ENCODE results near the gene PCDH18.

- TF ChIP-seq, protein P1, sequence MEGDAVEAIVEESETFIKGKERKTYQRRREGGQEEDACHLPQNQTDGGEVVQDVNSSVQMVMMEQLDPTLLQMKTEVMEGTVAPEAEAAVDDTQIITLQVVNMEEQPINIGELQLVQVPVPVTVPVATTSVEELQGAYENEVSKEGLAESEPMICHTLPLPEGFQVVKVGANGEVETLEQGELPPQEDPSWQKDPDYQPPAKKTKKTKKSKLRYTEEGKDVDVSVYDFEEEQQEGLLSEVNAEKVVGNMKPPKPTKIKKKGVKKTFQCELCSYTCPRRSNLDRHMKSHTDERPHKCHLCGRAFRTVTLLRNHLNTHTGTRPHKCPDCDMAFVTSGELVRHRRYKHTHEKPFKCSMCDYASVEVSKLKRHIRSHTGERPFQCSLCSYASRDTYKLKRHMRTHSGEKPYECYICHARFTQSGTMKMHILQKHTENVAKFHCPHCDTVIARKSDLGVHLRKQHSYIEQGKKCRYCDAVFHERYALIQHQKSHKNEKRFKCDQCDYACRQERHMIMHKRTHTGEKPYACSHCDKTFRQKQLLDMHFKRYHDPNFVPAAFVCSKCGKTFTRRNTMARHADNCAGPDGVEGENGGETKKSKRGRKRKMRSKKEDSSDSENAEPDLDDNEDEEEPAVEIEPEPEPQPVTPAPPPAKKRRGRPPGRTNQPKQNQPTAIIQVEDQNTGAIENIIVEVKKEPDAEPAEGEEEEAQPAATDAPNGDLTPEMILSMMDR (IDR thresholded peaks at IDR 0.05): no peak
- TF ChIP-seq POLR2A (IDR thresholded peaks at IDR 0.05): no peak
These were observed 9.0 kb downstream of the PCDH18 start for GRCh38 chr4:137523329-137523728.

Data from transverse colon (tissue), 3 donors.